Astrocyte of the hippocampus (primary cell): Measurements from ENCODE around the gene PCP4L1.
"Not testable (repeated sequence)": the region's sequence is repeated elsewhere in the genome, so short reads cannot be mapped to it uniquely, and the experiment has no call there.

Experiments
- DNase-seq: peaks from one replicate; pipeline ENCODE4 v3.0.0; 2011; ENCODE audit warnings: low read depth, low spot score

PCP4L1 gene

DNA sequence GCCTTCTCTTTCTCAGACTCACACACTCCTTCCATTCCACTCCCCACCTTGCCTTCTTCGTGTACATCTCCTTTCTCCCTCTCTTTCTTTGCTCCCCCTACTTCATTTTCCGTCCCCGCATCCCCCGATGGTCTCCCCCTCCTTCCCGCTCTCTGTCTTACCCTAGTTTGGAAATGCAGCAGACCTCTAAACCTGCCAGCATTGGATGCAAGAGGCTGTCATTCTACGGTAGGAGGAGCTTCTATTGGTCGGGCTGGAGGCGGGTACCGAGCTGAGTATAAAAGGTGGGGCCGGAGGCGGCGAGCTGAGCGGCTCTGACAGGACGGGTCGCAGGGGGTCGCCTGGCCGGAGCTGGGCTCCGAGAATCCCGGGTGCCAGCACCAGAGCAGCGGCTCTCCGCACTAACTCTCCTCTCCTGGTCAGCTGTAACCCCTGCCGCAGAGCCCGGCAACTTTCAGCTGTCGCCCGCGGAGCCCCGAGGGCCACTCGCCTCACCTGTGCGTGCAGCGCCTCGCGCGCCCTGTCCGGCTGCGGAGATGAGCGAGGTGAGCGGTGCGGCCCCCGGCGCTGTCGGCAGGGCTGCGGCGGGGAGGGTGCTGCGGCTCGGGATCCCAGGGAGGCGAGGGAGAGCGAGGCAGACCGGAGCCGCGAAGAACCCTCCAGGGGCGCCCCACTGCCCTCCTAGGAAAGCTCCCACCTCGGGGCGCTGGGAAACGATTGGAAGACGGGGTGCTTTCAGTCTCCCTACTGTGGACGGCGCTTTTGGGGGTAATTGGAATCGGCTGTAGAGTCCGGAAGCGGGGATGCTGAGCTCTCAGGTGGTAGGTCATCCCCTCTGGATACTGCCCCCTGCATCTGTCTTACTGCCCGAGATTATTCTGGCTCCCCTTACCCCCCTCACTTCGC is at the start of gene PCP4L1:
TSS of gene PCP4L1 (plus strand) at position 307 of the 906 bp plus-strand sequence. CDS start at position 537, 230 bp downstream.
- DNase-seq = peak; percentile 81

DNA sequence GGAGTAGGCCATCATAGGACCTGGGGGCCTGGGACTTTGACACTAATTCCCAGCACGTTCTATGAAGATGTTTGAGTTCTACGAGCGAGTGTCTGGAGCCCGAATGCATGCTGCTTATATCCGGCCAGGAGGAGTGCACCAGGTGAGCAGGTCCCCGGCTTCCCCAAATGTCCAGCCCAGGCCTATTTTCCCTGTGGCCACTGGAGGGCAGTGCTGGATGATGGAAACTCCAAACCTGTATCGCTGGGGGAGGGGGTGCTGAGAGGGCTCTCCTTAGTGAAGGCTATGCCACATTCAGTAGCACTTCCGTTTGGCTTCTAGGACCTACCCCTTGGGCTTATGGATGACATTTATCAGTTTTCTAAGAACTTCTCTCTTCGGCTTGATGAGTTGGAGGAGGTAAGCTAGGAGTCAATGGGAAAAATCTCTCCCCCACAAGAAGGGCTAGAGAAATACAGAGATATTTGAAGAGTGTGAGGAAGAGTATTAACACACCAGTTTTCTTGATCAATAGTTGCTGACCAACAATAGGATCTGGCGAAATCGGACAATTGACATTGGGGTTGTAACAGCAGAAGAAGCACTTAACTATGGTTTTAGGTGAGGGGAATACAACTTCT is 48.6 kb upstream of the PCP4L1 start:
- peak; percentile 85 for DNase-seq

DNA sequence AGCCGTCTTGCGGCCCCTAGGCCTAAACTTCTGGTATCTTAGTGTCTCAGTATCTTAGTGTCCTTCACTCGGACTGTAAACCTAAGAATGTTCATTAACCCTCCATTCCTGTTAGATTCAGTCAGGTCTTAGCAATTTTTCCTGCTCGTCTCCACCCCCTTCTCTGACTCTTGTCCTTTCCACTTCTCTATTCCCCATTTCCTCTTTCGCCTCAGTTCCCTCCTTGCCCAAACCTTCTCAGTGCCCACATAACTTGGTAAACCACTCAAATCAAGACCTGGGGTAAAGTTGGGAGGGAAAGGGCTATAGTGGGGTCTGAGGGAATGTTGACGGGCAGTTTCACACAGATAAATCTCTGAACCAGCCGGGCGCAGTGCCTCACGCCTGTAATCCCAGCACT is 44.2 kb upstream of the PCP4L1 start:
- DNase-seq = no peak

DNA sequence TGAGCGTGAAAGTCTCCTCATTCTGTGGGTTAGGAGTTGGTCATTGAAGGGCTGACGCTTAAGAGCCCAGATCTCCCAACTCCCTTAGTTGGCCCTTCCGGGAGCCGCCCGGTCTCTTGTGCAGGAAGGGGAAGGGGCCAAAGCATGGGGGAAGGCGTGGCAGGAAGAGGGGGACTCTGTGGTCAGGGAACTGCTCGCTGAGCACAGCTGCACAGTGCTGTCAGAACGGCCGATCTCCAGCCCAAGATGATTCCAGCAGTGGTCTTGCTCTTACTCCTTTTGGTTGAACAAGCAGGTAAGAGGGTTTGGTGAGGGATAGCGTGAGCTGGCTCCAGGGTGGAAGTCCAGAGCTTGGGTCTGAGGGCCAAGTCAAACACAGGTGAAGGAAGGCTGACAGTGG is 43.5 kb upstream of the PCP4L1 start, which contains the start of gene FCER1G:
TSS of gene FCER1G (plus strand) at position 220 of the 400 bp plus-strand sequence. CDS start at position 247, 27 bp downstream.
- no peak for DNase-seq

DNA sequence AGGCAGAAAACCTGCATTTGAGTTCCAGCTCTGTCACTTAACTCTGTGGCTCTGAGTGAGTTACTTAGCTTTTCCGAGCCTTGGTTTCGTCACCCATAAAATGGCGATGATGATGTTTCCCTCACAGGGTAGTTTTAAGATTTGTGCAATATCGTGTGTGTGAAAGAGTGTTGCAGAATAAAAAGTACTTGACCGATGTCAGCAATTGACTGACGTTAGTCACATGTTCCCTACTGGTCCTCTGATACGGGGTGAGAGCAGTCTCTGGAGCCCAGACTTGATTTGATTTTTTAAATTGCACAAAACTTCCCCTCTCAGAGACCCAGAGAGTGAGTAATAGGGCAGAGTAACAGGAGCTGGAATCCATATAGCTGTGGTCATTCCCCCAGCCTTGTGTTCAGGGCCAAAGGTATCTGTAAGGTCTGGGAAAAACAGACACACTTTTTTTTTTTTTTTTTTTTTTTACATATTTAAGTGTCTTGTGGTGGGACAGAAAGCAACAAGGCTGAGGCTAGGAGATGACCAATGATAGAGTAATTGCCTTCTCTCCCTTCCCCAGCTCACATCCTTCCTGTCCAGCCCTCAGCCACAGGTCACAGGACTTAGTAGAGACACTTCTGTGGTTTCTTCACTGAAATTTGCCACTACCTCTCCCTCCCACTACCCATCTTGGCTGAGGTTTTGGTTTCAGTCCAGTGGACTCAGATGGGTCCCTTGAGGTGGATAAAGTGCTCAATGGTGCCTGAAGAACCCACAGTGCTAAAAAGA is 41.4 kb upstream of the PCP4L1 start:
- DNase-seq = peak; percentile 52

DNA sequence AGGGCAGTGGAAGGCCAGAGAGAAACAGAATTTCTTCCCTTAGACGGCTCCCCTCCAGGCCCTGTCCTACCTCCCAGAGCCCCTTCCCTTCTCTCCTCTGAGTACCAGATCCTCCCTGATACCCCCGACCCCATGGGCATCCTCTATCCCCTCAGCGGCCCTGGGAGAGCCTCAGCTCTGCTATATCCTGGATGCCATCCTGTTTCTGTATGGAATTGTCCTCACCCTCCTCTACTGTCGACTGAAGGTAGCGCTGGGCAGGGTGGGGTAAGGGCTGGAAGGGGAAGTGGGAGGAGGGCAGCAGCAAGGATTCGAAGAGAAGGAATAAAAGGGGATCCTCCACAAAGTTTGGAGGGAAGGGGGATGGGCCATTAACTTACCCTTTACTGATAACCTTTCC is 40.7 kb upstream of the PCP4L1 start:
- no peak for DNase-seq

DNA sequence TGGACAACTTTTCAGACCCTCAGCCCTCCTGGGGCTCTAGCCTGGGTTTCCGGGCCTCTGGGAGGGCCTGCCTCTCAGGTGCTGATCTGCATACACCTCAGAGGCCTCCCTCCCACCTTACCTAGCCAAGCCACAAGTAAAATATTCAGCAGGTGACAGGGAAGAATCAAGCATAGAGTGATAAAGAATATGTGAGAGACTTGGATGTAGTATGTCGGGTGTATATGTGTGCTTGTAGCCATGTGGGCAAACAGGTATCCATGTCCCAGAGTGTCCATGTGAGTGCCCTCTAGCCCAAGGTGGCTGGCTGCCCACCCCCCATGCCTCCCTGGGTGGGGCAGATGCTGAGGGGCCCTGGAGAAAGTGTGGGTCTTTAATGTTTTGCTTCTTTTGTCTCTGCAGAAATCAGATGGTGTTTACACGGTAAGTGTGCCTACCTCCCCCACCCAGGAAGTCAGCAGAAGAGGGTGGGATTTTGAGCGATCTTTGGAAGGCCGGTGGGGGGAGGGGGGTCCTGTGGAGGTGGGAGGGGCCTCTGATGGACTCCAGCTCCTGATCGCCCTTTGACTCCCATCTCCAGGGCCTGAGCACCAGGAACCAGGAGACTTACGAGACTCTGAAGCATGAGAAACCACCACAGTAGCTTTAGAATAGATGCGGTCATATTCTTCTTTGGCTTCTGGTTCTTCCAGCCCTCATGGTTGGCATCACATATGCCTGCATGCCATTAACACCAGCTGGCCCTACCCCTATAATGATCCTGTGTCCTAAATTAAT is 40.1 kb upstream of the PCP4L1 start:
- no peak for DNase-seq

DNA sequence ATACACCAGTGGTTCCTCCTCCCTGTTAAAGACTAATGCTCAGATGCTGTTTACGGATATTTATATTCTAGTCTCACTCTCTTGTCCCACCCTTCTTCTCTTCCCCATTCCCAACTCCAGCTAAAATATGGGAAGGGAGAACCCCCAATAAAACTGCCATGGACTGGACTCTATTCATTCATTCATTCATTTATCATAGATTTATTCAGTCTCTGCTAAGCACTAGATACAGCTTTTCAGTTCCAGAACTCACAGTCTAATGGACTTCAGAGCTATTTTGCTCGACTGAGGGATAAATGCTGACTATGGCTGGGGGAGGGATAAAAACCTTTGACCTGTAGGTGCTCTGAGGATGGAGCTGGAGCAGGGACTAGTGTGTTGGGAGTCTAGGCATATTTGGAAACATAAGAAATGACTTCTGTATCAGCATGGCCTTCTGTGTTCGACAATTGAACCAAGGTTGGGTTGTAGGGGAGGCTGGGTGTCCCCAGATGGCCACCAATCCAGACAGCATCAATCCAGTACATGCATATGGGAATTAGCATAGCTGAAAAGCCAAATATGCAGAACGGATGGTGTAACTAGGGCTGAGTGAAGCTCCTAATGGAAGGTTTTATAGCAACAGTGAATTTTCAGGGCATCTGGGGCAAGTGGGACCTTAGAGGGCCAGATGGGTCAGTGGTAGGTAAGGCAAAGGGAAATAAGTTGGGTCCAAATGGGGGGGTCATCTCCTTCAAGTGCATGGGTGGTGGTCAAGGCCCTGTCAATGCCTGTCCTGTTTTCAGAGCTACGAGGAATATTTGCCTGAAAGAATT is 39.3 kb upstream of the PCP4L1 start:
- DNase-seq = no peak

DNA sequence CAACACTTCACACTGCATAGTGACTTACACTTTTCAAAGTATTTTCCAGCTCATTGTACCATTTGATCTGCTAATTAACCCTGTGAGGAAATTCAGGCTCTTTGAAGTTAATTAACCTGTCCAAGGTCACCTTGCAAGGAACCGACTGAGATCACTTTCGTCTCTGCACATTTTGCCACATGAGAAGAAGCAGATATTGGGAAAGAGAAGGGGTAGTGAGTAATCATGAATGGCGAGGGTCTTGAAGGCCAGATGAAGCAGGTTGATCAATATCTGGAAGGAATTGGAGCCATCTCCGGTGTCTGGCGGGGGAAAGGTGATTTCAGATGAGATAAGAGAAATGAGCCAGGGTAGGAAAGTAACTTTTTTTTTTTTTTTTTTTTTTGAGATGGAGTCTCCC is 38.5 kb upstream of the PCP4L1 start:
- no peak for DNase-seq

DNA sequence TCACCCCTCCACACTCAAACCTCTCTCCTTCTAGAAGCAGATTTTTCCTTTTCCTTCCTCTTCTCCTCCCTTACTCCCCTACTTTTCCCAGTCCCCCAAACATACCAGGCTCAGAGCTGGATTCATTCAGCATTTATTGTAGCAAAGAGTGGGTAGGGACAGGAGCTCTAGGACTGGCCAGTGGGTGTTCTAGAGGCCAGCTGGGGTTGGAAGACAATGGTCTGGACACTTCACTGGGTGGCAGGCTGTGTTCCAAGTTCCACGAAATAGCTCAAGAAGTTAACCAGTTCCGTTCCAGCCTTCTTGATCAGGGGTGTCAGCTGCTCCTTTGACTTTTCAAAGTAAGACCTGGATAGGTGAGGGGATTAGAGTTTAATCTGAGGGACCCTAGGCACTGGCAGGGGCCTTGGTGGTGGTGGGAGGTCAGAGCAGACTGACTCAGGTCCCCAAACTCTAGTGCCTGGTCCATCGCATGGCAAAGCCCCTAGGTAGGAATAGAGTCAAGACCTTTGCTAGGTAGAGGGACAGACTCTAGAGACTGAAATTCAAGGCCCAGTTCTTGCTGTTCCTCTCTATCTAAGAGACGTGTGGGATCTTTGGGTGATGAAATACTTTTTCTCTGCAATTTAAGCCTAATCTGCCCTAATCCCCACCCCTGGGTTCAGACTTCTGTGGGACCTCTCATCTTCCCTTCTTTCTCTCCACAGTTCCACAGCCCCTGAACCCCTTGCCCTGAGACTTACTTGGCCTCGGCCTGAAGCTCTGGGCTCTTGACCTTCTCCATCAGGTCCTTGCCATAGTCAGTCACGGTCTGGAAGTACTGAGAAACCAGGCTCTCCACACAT is 36.1 kb upstream of the PCP4L1 start:
- DNase-seq = no peak

DNA sequence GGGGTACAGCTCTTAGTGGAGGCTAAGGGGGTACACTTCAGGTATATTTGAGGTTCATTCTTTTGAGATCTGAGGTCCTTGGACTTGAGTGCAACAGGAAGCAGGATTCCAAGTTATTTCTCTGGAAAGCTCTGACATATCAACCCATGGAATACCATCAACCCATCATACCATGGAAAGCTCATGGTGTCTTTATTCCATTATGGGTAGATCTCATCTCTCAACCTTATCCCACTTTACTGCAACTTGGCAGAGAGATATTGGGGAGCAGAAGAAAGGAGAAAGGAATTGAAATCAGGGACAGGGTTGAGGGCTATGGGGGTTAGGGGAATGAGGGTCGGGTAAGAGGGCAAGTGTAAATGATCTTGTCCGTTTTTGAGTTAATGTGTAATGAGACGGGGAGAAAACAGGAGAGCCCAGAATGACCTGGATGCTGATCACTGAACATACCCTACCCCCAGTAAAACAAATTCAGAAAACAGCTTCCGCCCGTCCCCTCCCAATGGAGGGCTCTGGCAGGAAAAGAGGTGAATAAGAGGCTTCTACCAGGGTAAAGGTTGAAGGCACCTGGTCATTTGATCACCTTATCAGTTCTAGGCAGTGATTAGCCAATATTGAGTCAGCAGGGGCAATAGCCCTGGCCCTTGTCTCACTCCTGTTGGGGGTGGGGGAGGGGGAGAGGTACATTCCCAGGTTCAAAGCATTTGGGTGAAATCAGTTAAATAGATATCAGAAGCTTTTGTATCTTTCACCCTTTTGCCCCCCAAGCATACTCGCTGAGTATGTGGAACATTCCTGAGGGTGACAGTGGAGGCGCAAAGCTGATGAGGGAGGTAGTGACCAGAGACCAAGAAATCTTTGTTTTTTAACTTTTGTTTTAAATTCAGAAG is 34.5 kb upstream of the PCP4L1 start:
- no peak for DNase-seq

DNA sequence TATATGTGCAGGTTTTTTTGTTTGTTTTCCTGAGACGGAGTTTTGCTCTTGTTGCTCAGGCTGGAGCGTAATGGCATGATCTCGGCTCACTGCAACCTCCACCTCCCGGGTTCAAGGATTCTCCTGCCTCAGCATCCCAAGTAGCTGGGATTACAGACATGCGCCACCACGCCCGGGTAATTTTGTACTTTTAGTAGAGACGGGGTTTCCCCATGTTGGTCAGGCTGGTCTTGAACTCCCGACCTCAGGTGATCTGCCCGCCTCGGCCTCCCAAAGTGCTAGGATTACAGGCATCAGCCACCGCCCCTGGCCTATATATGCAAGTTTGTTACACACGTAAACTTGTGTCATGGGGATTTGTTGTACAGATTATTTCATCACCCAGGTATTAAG is 33.9 kb upstream of the PCP4L1 start:
- not testable (repeated sequence) for DNase-seq

DNA sequence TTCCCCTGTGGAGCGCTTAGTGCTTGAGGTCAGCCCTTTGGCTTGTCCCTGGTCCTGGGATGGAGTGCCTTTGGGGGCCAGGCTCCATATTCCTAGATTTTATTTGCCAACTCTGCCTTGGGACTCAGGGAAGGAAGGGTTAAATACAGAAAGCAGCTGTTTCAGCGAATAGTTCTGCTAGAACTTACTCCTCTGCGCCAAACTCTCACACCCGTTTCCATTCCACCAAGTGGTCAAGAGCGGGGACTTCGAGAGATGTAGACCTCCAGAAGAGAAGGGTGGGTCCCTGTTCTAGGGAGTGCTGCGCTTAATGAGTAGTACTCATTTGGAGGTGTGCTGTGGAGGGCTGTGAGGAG is 33.4 kb upstream of the PCP4L1 start:
- DNase-seq = no peak

DNA sequence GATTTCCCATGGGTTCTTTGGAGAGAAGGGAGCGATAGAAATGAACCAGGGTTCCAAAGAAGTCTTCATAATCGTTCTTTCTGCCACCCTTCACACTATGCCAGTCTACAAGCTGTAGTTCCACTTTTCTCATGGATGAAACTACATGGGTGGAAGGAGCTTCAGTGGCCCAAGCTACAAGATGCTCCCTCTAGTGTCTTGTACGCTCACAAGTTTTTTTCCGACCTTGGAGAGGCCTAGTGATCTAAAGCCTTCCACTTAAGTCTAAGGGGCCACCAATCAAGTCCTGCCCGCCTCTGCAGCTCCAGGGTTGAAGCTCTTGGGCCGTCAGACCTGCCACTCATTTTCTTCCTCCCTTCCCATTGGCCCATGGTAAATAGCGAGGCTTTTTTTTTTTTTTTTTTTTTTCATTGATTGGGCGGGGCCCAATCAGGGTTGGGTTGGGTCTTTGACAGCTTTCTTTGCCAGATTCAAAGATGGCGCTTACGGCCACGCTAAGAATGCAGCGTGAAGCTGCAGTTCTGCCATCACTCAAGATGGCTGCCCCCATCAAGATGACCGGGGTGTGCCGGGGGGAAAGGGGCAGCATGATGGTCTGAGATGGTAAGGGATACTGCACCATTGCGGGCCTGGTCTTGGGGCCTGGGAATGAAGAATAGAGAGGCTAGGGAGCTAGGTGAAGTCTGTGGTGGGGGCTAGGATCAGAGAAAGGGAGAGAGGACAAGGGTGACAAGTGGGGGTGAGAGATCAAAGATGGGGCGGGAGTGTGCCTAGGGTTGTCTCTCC is 32.8 kb upstream of the PCP4L1 start, which contains the start of gene TOMM40L:
TSS of gene TOMM40L (plus strand) at position 527 of the 786 bp plus-strand sequence. CDS start 430 bp downstream, outside the sequence.
- peak; percentile 98 for DNase-seq

DNA sequence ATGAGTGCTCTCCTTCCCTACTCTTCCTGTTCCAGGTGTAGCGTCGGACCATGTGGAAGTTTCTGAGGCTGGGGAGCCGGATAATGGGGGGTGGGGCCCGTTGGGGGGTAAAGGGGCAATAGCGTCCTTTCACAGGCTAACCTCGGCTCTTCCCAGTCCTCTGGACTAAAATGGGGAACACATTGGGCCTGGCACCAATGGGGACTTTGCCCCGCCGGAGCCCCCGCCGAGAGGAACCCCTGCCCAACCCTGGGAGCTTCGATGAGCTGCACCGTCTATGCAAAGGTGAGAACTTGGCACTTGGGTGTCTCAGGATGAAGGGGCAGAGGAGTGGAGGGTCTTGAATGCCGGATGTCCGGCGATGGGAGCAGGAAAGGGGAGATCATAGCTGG is 32.2 kb upstream of the PCP4L1 start:
- DNase-seq = no peak

DNA sequence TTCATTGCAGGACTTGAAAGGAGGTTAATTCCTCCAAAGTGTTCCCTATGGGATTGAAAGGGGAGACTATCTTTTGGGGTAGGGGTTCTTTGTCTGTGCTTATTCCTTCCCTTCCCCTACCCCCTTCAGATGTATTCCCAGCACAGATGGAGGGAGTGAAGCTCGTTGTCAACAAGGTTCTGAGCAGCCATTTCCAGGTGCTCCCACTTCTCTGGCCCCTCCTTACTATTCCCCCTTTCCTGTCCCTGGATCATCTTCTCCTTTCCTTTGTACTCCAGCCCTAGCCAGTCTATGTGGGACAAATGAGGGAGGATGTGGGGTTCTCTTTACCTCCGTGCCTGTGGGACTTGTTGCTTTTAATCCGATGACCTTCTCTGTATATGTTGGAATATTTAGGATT is 31.8 kb upstream of the PCP4L1 start:
- no peak for DNase-seq

DNA sequence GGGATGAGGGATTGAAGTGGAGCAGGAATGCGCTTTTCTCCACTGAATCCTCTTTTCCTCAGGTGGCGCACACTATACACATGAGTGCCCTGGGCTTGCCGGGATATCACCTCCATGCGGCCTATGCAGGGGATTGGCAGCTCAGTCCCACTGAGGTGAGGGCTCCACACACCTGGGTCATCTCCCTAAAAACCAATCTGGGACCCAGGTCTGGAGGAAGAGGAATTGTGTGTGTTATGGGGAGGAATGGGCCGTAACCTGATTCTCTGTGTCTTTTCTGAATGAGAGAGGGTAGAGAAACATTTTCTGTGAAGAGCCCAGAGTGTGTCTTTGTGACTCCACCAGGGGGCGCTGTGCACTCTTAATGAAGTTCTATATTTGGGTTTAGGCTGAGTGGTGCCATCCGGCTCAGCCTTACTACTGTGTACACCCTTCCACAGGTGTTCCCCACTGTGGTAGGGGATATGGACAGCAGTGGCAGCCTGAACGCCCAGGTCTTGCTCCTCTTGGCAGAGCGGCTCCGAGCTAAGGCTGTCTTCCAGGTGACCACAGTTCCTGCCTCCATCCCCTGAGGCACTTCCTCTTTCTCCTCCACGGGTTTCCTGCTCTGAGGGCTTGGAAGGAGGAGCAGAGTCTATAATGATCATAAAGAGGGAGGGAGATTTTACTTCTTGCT is 31.2 kb upstream of the PCP4L1 start:
- DNase-seq = peak; percentile 82
